ENCODE results near the gene CADM2.

The CADM2 gene

DNA sequence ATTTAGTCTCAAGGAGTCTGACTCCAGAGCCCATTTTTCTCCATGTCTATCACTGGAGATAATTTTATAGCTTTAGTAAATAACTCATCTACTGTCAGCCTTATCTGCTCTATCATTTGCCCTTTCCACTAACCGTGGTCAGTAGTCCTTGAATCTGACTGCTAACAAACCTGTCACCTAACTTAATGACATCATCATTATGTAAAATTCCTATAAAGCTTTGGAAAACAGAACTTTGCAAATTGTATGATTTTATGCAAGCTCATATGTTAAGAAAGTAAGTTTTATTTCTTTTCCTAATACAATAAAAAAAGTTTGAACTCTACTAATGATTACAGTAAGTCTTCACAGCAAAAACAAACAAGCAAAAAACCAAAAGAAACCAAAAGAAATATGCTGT lies 293.9 kb downstream of the CADM2 start:
- Histone ChIP-seq H3K27ac (ENCODE audit: extremely low read depth, low read depth, low read length) (no peak overlapping the region), H3K9me3 (ENCODE audit: control insufficient read depth, insufficient read depth, low read depth, low read length) (no peaks in the 10 kb centered on the region), H3K4me3 (ENCODE audit: low read depth, low read length) (no peak overlapping the region), H3K4me1 (ENCODE audit: control insufficient read depth, insufficient read depth, low read length) (no peaks in the 10 kb centered on the region), H3K36me3 (ENCODE audit: control insufficient read depth in 2 of 2, insufficient read depth in 1 of 2, low read length in 2 of 2) (no peaks in the 10 kb centered on the region)
- CTCF ChIA-PET, result no interaction called here
- TF ChIP-seq YY2 (tag by site-specific recombination; IDR thresholded peaks at IDR 0.05), result no peak
- no peak for TF ChIP-seq ZNF214 (tag by site-specific recombination; IDR thresholded peaks at IDR 0.05; ENCODE audit: borderline replicate concordance)
- TF ChIP-seq, protein P1, sequence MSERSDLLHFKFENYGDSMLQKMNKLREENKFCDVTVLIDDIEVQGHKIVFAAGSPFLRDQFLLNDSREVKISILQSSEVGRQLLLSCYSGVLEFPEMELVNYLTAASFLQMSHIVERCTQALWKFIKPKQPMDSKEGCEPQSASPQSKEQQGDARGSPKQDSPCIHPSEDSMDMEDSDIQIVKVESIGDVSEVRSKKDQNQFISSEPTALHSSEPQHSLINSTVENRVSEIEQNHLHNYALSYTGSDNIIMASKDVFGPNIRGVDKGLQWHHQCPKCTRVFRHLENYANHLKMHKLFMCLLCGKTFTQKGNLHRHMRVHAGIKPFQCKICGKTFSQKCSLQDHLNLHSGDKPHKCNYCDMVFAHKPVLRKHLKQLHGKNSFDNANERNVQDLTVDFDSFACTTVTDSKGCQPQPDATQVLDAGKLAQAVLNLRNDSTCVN (tag by site-specific recombination; optimal IDR thresholded peaks at IDR 0.05), result no peak
- no peak for TF ChIP-seq ZNF157 (tag by site-specific recombination; IDR thresholded peaks at IDR 0.05)
- TF ChIP-seq MZF1 (tag by site-specific recombination; IDR thresholded peaks at IDR 0.05; ENCODE audit: borderline replicate concordance), result no peak
- TF ChIP-seq ZNF274 (IDR thresholded peaks at IDR 0.05; ENCODE audit: low read length), result no peak
- no peak for TF ChIP-seq ZNF274 (tag by site-specific recombination; IDR thresholded peaks at IDR 0.05; ENCODE audit: borderline replicate concordance)
- TF ChIP-seq ZNF138 (tag by site-specific recombination; IDR thresholded peaks at IDR 0.05; ENCODE audit: borderline replicate concordance), result no peak
- TF ChIP-seq ZNF169 (tag by site-specific recombination; IDR thresholded peaks at IDR 0.05), result no peak
- TF ChIP-seq ZBTB1 (tag by site-specific recombination; IDR thresholded peaks at IDR 0.05), result no peak
- TF ChIP-seq, protein P2, sequence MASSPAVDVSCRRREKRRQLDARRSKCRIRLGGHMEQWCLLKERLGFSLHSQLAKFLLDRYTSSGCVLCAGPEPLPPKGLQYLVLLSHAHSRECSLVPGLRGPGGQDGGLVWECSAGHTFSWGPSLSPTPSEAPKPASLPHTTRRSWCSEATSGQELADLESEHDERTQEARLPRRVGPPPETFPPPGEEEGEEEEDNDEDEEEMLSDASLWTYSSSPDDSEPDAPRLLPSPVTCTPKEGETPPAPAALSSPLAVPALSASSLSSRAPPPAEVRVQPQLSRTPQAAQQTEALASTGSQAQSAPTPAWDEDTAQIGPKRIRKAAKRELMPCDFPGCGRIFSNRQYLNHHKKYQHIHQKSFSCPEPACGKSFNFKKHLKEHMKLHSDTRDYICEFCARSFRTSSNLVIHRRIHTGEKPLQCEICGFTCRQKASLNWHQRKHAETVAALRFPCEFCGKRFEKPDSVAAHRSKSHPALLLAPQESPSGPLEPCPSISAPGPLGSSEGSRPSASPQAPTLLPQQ (tag by site-specific recombination; IDR thresholded peaks at IDR 0.05), result no peak
- no peak for TF ChIP-seq ZNF558 (tag by site-specific recombination; IDR thresholded peaks at IDR 0.05)
- TF ChIP-seq ZNF585B (tag by site-specific recombination; IDR thresholded peaks at IDR 0.05), result no peak
- TF ChIP-seq MEIS1 (CRISPR knock-in tag; IDR thresholded peaks at IDR 0.05; ENCODE audit: borderline replicate concordance), result no peak
- TF ChIP-seq, protein P3, sequence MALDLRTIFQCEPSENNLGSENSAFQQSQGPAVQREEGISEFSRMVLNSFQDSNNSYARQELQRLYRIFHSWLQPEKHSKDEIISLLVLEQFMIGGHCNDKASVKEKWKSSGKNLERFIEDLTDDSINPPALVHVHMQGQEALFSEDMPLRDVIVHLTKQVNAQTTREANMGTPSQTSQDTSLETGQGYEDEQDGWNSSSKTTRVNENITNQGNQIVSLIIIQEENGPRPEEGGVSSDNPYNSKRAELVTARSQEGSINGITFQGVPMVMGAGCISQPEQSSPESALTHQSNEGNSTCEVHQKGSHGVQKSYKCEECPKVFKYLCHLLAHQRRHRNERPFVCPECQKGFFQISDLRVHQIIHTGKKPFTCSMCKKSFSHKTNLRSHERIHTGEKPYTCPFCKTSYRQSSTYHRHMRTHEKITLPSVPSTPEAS (tag by site-specific recombination; IDR thresholded peaks at IDR 0.05), result no peak
- TF ChIP-seq ZNF10 (tag by site-specific recombination; IDR thresholded peaks at IDR 0.05), result no peak
- TF ChIP-seq ZNF621 (tag by site-specific recombination; IDR thresholded peaks at IDR 0.05), result no peak
- no peak for TF ChIP-seq ZNF677 (tag by site-specific recombination; IDR thresholded peaks at IDR 0.05)
- POLR2A ChIA-PET, result no interaction called here

DNA sequence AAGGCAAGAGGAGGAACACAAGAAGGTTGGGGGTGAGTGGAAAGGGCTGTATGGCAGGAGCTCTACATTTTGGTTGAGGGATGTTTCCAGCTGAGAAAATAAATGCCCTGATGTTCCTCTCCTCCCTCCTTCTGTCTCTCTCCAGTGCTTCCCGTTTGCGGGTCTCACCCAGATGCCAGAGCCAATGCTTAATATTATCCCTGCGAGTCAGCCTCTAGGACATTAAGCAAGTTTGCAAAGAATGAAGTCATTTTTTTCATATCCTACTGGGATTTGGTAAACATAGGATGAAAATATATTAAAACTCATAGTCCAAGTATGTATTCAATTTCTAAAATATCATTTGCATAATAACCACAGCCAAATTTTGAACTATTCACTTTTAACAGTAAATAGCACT lies 295.9 kb downstream of the CADM2 start:
- CTCF ChIA-PET, result no interaction called here
- H3K27ac ChIP-seq (ENCODE audit: extremely low read depth, low read depth, low read length), result no peak overlapping the region

More for the DNA sequence above, 295.9 kb downstream of the CADM2 start:
- TF ChIP-seq BCL11B (tag by site-specific recombination; IDR thresholded peaks at IDR 0.05; ENCODE audit: low read depth) (no peak), ZNF423 (tag by site-specific recombination; IDR thresholded peaks at IDR 0.05) (no peak), EGR2 (tag by site-specific recombination; IDR thresholded peaks at IDR 0.05; ENCODE audit: low read depth) (no peak), ZNF19 (tag by site-specific recombination; IDR thresholded peaks at IDR 0.05; ENCODE audit: low read depth) (no peak), OVOL3 (tag by site-specific recombination; IDR thresholded peaks at IDR 0.05) (no peak), ZNF558 (tag by site-specific recombination; IDR thresholded peaks at IDR 0.05) (no peak), ZNF292 (tag by site-specific recombination; IDR thresholded peaks at IDR 0.05; ENCODE audit: borderline replicate concordance, low read depth) (no peak), GLIS1 (tag by site-specific recombination; IDR thresholded peaks at IDR 0.05) (no peak), KLF9 (tag by site-specific recombination; IDR thresholded peaks at IDR 0.05; ENCODE audit: low read depth) (no peak), ZBTB21 (tag by site-specific recombination; IDR thresholded peaks at IDR 0.05) (no peak), ZNF112 (tag by site-specific recombination; IDR thresholded peaks at IDR 0.05) (no peak), ZNF248 (tag by site-specific recombination; IDR thresholded peaks at IDR 0.05) (no peak), ZNF157 (tag by site-specific recombination; IDR thresholded peaks at IDR 0.05) (no peak)
- TF ChIP-seq, protein P4, sequence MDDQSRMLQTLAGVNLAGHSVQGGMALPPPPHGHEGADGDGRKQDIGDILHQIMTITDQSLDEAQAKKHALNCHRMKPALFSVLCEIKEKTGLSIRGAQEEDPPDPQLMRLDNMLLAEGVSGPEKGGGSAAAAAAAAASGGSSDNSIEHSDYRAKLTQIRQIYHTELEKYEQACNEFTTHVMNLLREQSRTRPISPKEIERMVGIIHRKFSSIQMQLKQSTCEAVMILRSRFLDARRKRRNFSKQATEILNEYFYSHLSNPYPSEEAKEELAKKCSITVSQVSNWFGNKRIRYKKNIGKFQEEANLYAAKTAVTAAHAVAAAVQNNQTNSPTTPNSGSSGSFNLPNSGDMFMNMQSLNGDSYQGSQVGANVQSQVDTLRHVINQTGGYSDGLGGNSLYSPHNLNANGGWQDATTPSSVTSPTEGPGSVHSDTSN (CRISPR knock-in tag; IDR thresholded peaks at IDR 0.05), result no peak
- H3K4me3 ChIP-seq (ENCODE audit: low read depth, low read length), result no peak overlapping the region
- no peaks in the 10 kb centered on the region for H3K4me1 ChIP-seq (ENCODE audit: control insufficient read depth, insufficient read depth, low read length)
- H3K9me3 ChIP-seq (ENCODE audit: control insufficient read depth, insufficient read depth, low read depth, low read length), result no peaks in the 10 kb centered on the region
- POLR2A ChIA-PET, result no interaction called here
- H3K36me3 ChIP-seq (ENCODE audit: control insufficient read depth in 2 of 2, insufficient read depth in 1 of 2, low read length in 2 of 2), result no peaks in the 10 kb centered on the region
